ENCODE results near the gene EGR1. TPM values are rescaled to one million over a fixed set of nuclear protein-coding genes. Genes with fewer than 3 reads are reported as not detected.

The EGR1 gene
- total RNA-seq: 10 to 100 TPM; 64.2 to 69.4 TPM

DNA sequence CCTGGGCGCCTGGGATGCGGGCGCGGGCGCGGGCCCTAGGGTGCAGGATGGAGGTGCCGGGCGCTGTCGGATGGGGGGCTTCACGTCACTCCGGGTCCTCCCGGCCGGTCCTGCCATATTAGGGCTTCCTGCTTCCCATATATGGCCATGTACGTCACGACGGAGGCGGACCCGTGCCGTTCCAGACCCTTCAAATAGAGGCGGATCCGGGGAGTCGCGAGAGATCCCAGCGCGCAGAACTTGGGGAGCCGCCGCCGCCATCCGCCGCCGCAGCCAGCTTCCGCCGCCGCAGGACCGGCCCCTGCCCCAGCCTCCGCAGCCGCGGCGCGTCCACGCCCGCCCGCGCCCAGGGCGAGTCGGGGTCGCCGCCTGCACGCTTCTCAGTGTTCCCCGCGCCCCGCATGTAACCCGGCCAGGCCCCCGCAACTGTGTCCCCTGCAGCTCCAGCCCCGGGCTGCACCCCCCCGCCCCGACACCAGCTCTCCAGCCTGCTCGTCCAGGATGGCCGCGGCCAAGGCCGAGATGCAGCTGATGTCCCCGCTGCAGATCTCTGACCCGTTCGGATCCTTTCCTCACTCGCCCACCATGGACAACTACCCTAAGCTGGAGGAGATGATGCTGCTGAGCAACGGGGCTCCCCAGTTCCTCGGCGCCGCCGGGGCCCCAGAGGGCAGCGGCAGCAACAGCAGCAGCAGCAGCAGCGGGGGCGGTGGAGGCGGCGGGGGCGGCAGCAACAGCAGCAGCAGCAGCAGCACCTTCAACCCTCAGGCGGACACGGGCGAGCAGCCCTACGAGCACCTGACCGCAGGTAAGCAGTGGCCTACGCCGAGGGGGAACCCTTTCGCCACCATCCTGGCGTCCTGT is at the start of gene EGR1:
TSS of gene EGR1 (plus strand) at position 219 of the 864 bp plus-strand sequence. CDS start at position 502, 283 bp downstream.
- peaks cover 25% of the 10 kb centered on the region for H3K36me3 Mint-ChIP-seq
- H3K27ac Mint-ChIP-seq: peak within 1 kb of the TSS; percentile 95
- POLR2A ChIA-PET: interaction anchor here (0.5 to 4.7 kb wide), 22 partner anchors 14 to 677 kb away, joined by 3 to 33 read pairs (median 4); partner anchors contain the start of genes BRD8, CDC23, ETF1 and HSPA9
- CTCF ChIA-PET: interaction anchor here (0.7 to 5.1 kb wide), 15 partner anchors 11 to 822 kb away, joined by 3 to 56 read pairs (median 6); partner anchors contain the start of genes ETF1, HSPA9, KDM3B and REEP2
- H3K9me3 Mint-ChIP-seq: no peaks in the 10 kb centered on the region
- H3K27me3 Mint-ChIP-seq: no peaks in the 10 kb centered on the region
- DNase-seq: peak; percentile 94
- peak within 1 kb of the TSS; percentile 83 for H3K4me3 Mint-ChIP-seq
- intact Hi-C loops (cut with micrococcal nuclease): loop anchor here (1.0 to 2.0 kb wide), 6 partner anchors 27 to 827 kb away; partner anchors contain the start of genes BRD8, CDC25C, ETF1 and MATR3
- peaks cover 35% of the 10 kb centered on the region for H3K4me1 Mint-ChIP-seq (ENCODE audit: low read depth)

DNA sequence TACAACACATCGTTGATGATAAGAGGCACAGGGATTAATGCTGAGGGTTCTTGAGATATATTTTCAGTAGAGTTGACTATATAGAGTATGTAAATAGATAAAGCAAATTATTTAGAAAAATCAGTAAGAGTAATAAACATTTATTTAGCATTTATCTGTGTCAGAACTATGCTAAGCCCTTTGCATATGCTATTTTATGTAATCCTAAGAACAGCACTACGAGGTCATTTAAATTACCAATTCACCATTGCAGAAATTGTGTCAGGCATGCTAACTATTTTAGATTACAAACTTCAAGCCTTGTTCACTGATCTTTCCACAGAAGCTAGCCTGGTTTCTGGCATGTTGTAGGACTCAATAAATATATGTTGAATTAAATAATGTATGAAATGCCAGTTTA is 46.8 kb upstream of the EGR1 start:
- Mint-ChIP-seq H3K27ac (no peak overlapping the region), H3K36me3 (peaks cover 28% of the 10 kb centered on the region), H3K9me3 (no peaks in the 10 kb centered on the region), H3K27me3 (no peaks in the 10 kb centered on the region), H3K4me1 (ENCODE audit: low read depth) (no peaks in the 10 kb centered on the region), H3K4me3 (no peak overlapping the region)
- POLR2A ChIA-PET: no interaction called here
- CTCF ChIA-PET: no interaction called here
- intact Hi-C loops (cut with micrococcal nuclease): no loop called here
- DNase-seq: no peak

GRCh38 chr5:138425079-138425478 is 40.2 kb upstream of the EGR1 start:
- H3K4me1 Mint-ChIP-seq (ENCODE audit: low read depth): no peaks in the 10 kb centered on the region
- no peaks in the 10 kb centered on the region for H3K27me3 Mint-ChIP-seq
- peaks cover 30% of the 10 kb centered on the region for H3K36me3 Mint-ChIP-seq
- intact Hi-C loops (cut with micrococcal nuclease): no loop called here
- POLR2A ChIA-PET: interaction anchor here (0.6 kb wide), 1 partner anchor 94 kb away, joined by 4 read pairs; no protein-coding TSS in a partner anchor
- H3K4me3 Mint-ChIP-seq: no peak overlapping the region
- no peak for DNase-seq
- H3K27ac Mint-ChIP-seq: no peak overlapping the region
- CTCF ChIA-PET: interaction anchor here (0.6 to 2.0 kb wide), 2 partner anchors 10 to 24 kb away, joined by 6 read pairs; no protein-coding TSS in a partner anchor
- H3K9me3 Mint-ChIP-seq: no peaks in the 10 kb centered on the region

DNA sequence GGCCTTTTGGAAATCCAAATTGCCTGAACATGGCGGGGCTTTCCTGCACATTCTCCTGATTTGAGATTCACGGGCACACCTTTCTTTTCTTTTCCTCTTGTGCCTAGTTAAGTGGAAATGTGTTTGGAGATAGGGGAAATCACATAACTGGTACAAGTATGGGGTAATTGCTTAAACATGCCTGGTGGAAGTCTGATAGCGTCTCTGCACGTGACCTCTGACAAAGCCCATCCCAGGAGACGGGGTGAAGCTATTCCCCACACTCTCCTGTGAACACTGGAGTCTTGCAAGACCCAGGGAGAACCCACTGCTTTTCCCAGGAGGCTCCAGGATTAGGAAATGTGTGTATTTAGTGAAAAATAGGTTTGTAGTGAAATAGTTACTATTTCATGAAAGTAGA is 29.3 kb upstream of the EGR1 start:
- Mint-ChIP-seq H3K9me3 (no peaks in the 10 kb centered on the region), H3K27ac (no peak overlapping the region), H3K4me3 (no peak overlapping the region), H3K4me1 (ENCODE audit: low read depth) (peaks cover 16% of the 10 kb centered on the region), H3K36me3 (peaks cover 22% of the 10 kb centered on the region), H3K27me3 (peaks cover 3% of the 10 kb centered on the region)
- no peak for DNase-seq
- intact Hi-C loops (cut with micrococcal nuclease): loop anchor here (10.0 kb wide), 1 partner anchor 221 kb away; the partner anchor contains the start of gene CDC23
- ChIA-PET POLR2A (no interaction called here), CTCF (no interaction called here)

DNA sequence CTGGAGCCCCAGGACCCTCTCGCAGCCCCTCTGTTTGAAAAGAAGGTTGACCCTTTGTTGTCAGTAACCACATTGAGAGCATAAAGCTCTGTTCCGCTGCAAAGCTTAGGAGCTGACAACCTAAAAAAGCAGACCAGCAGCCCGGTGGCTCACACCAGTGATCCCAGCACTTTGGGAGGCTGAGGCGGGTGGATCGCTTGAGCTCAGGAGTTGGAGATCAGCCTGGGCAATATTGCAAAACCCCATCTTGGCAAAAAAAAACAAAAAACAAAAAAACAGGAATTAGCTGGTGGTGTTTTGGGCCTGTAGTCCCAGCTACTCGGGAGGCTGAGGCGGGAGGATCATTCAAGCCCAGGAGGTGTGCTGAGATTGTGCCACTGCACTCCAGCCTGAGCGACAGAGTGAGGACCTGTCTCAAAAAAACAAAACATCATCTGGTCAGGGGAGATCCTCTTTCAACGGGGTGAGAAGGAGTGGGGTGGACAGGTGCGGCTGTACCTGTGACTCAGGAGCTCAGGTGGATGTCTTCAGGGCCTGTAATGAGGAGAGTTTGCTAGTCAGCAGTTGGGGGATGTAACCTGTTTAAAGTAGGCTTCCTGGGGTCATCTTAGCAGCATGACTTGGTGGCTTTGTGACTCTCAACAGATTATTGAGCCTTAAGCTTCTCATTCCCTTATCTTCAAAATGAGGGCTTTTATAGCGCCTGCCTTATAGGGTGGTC is 27.1 kb upstream of the EGR1 start:
- Mint-ChIP-seq H3K9me3 (no peaks in the 10 kb centered on the region), H3K36me3 (peaks cover 14% of the 10 kb centered on the region), H3K27me3 (peaks cover 3% of the 10 kb centered on the region), H3K4me3 (peak overlapping the region; percentile 65), H3K4me1 (ENCODE audit: low read depth) (peaks cover 16% of the 10 kb centered on the region), H3K27ac (peak overlapping the region; percentile 42)
- POLR2A ChIA-PET: interaction anchor here (0.9 to 1.8 kb wide), 3 partner anchors 11 to 26 kb away, joined by 4 to 6 read pairs (median 5); no protein-coding TSS in a partner anchor
- DNase-seq: no peak
- intact Hi-C loops (cut with micrococcal nuclease): loop anchor here (2.0 to 10.0 kb wide), 2 partner anchors 27 to 223 kb away; partner anchors contain the start of genes CDC23 and EGR1
- CTCF ChIA-PET: interaction anchor here (1.0 to 2.7 kb wide), 6 partner anchors 11 to 84 kb away, joined by 3 to 16 read pairs (median 5); partner anchors contain the start of gene EGR1

GRCh38 chr5:138438724-138439476 is 26.4 kb upstream of the EGR1 start, which contains the start of gene REEP2:
Gene REEP2, plus strand, starts transcription at chr5:138439057. Its CDS starts 152 bp downstream, at chr5:138439209.
- H3K27me3 Mint-ChIP-seq: peaks cover 3% of the 10 kb centered on the region
- DNase-seq: peak; percentile 80
- peak within 1 kb of the TSS; percentile 78 for H3K4me3 Mint-ChIP-seq
- CTCF ChIA-PET: interaction anchor here (1.0 to 2.7 kb wide), 5 partner anchors 11 to 85 kb away, joined by 3 to 16 read pairs (median 6); partner anchors contain the start of gene EGR1
- no peaks in the 10 kb centered on the region for H3K9me3 Mint-ChIP-seq
- POLR2A ChIA-PET: interaction anchor here (0.9 to 1.8 kb wide), 3 partner anchors 11 to 25 kb away, joined by 4 to 6 read pairs (median 5); no protein-coding TSS in a partner anchor
- H3K4me1 Mint-ChIP-seq (ENCODE audit: low read depth): peaks cover 16% of the 10 kb centered on the region
- H3K36me3 Mint-ChIP-seq: peaks cover 14% of the 10 kb centered on the region
- intact Hi-C loops (cut with micrococcal nuclease): loop anchor here (2.0 to 10.0 kb wide), 2 partner anchors 26 to 224 kb away; partner anchors contain the start of genes CDC23 and EGR1
- peak within 1 kb of the TSS; percentile 60 for H3K27ac Mint-ChIP-seq

- Mint-ChIP-seq H3K36me3 (peaks cover 12% of the 10 kb centered on the region), H3K27ac (no peak overlapping the region), H3K9me3 (no peaks in the 10 kb centered on the region), H3K27me3 (peaks cover 3% of the 10 kb centered on the region), H3K4me1 (ENCODE audit: low read depth) (peaks cover 16% of the 10 kb centered on the region), H3K4me3 (peak overlapping the region; percentile 78)
- CTCF ChIA-PET: interaction anchor here (2.7 kb wide), 1 partner anchor 10 kb away, joined by 16 read pairs; no protein-coding TSS in a partner anchor
- no peak for DNase-seq
- POLR2A ChIA-PET: interaction anchor here (1.8 kb wide), 1 partner anchor 10 kb away, joined by 6 read pairs; no protein-coding TSS in a partner anchor
- intact Hi-C loops (cut with micrococcal nuclease): loop anchor here (2.0 to 10.0 kb wide), 2 partner anchors 25 to 225 kb away; partner anchors contain the start of genes CDC23 and EGR1
Observed at GRCh38 chr5:138439477-138440158, 25.7 kb upstream of the EGR1 start.

DNA sequence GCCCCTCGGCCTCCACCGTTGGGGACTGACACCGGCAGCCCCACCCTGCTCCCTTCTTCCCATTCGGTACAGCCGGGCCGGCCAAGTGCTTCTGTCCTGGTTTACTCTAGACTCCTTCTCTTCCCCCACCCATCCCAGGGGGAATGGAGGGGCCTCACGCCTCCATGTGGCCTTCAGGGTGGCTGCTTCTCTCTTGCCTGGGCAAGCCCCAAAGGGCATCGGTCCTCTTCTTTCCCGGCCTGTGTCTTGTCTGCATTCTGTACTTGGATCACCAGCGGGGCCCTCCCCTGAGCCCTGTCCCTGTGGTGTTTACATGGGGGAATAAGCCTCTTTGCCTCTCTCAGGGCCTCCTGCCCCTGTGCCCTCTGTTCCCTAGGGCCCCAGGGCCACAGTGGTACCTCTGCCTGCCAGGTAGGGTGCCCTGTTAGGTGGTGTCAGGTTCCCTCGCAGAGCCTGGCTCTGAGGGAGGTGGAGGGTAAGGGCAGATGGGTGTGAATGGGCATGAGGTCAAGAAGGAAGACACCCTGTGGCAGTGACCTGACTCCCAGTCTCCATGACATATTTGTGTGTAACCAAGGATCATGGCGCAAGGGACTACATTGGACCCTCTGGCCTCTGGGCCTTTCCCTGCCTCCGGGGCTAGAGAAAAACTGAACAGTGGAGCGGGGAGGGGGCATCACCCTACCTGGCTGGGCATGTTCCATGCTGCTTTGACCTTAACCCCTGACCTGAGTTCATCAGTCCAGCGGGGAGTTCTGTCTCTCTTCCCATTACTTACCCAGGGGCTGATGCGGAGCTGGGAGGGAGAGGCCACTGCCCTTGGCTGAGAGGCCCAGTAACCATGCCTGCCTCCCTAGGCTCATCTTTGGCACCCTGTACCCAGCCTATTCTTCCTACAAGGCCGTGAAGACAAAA is 24.9 kb upstream of the EGR1 start:
- POLR2A ChIA-PET: no interaction called here
- intact Hi-C loops (cut with micrococcal nuclease): no loop called here
- CTCF ChIA-PET: interaction anchor here (0.8 to 2.7 kb wide), 2 partner anchors 9 to 88 kb away, joined by 3 to 16 read pairs; partner anchors contain the start of gene KDM3B

DNA sequence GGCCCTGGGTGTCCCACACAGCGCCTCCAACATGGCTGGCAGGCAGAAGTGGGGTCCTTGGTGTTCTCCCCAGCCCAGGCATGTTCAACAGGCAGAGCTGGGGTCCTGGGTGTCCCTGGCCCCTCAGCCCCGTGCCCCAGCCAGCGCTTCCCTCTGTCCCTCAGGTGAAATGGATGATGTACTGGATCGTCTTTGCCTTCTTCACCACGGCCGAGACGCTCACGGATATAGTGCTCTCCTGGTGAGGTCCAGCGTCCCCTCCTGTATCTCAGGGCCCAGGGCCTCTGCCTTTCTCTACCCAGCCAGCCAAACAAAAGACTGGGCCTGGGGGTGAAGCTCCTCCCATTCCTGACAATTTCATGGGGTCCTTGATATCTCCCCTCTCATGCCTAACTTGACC is 24.1 kb upstream of the EGR1 start:
- Mint-ChIP-seq H3K27me3 (peaks cover 3% of the 10 kb centered on the region), H3K36me3 (peaks cover 1% of the 10 kb centered on the region), H3K9me3 (no peaks in the 10 kb centered on the region), H3K4me3 (no peak overlapping the region), H3K4me1 (ENCODE audit: low read depth) (peaks cover 16% of the 10 kb centered on the region), H3K27ac (no peak overlapping the region)
- ChIA-PET CTCF (interaction anchor here (0.8 kb wide), 1 partner anchor 89 kb away, joined by 3 read pairs; the partner anchor contains the start of gene KDM3B), POLR2A (no interaction called here)
- DNase-seq: no peak
- intact Hi-C loops (cut with micrococcal nuclease): no loop called here

More for the DNA sequence above, 24.9 kb upstream of the EGR1 start:
- H3K36me3 Mint-ChIP-seq: peaks cover 6% of the 10 kb centered on the region
- no peak overlapping the region for H3K27ac Mint-ChIP-seq
- no peak for DNase-seq
- H3K27me3 Mint-ChIP-seq: peaks cover 3% of the 10 kb centered on the region
- H3K4me3 Mint-ChIP-seq: peak overlapping the region; percentile 53
- peaks cover 16% of the 10 kb centered on the region for H3K4me1 Mint-ChIP-seq (ENCODE audit: low read depth)
- H3K9me3 Mint-ChIP-seq: no peaks in the 10 kb centered on the region

Data from activated CD4-positive, alpha-beta memory T cell treated with anti-CD3 and anti-CD28 coated beads for 36 hours (primary cell).